ENCODE measurements around the gene NRF1. TPM values are rescaled to one million over a fixed set of nuclear protein-coding genes. Genes with fewer than 3 reads are reported as not detected.
"Not testable (repeated sequence)": the region's sequence is repeated elsewhere in the genome, so short reads cannot be mapped to it uniquely, and the experiment has no call there.

Gene NRF1
- total RNA-seq, 2 donors from 2014 or later, result 19.2 to 37.6 TPM

DNA sequence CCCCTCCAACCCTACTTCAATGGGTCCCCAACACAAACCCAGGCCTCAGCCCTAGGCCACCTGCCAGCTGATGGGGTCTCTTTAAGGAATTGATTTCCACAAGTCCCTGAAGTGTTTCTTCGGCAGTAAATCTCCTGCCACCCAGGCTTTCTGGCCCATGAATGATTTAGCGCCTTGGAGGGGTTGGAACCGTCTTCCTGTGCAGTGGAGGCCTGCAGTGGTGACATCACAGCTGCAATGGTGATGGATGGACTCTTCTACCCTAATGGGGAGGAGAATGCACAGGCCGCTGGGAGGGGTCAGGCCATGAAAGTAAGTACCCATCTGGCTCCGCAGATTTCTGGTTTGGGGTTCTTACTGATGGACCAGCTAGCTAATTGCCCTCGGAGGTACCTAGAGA, 177.5 kb downstream of the NRF1 start:
- no peak for DNase-seq (ENCODE audit: low spot score)
- Histone ChIP-seq H3K4me1 (ENCODE audit: control insufficient read depth in 1 of 2, low read depth in 2 of 2) (peaks cover 12 to 21% of the 10 kb centered on the region in 2 donors), H3K9me3 (no peaks in the 10 kb centered on the region), H3K36me3 (no peaks in the 10 kb centered on the region), H3K4me3 (no peak overlapping the region), H3K27ac (no peak overlapping the region), H3K27me3 (replicated peaks; ENCODE audit: insufficient read depth) (peaks cover 20% of the 10 kb centered on the region)
- ATAC-seq (ENCODE audit: insufficient number of reproducible peaks, low FRiP score, low read depth), result no peak
- no peak for TF ChIP-seq CTCF (IDR thresholded peaks at IDR 0.05)

DNA sequence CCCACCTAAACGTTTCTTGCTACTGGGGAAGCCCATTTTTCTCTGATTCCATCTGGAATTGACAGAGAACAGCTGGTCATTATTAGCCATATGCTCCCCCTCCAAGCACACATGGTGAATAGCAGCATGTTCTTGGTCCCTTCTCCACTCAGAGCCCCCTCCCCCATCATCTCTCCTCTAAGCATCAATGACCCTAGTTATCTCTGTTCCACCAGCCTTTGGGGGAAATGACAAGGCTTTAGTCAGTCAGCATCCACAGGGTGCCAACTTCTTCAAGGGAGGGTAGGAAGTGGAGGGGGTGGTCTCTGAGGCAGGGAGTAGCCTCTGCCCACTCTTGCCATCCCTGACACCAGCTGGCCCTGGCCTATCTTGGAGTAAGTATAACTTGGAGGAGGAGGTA, 178.1 kb downstream of the NRF1 start:
- H3K9me3 ChIP-seq, result no peaks in the 10 kb centered on the region
- DNase-seq (ENCODE audit: low spot score), result no peak
- H3K27ac ChIP-seq, result no peak overlapping the region
- H3K4me1 ChIP-seq (ENCODE audit: control insufficient read depth in 1 of 2, low read depth in 2 of 2), result peaks cover 7 to 15% of the 10 kb centered on the region in 2 donors
- H3K27me3 ChIP-seq (replicated peaks; ENCODE audit: insufficient read depth), result peaks cover 15% of the 10 kb centered on the region
- ATAC-seq (ENCODE audit: insufficient number of reproducible peaks, low FRiP score, low read depth), result no peak
- no peak overlapping the region for H3K4me3 ChIP-seq
- TF ChIP-seq CTCF (IDR thresholded peaks at IDR 0.05), result no peak
- H3K36me3 ChIP-seq, result no peaks in the 10 kb centered on the region

DNA sequence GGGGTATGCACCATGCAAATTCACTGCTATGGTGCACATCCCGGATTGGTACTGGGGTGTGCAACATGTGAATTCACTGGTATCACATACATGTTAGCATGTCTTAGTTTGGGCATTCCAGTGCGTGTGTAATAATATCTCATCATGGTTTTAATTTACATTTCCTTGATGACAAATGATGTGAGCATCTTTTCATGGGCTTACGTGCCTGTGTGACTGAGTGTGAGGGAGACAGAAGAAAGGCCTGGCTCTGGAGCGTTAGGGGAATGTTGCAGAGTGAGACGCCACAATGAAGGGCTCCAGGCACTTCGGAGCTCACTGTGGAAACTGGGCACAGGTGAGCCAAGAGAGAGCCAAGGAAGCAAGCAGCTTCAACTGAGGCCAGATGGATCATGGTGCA, 178.6 kb downstream of the NRF1 start:
- DNase-seq (ENCODE audit: low spot score) (no peak), ATAC-seq (ENCODE audit: insufficient number of reproducible peaks, low FRiP score, low read depth) (no peak)
- Histone ChIP-seq H3K9me3 (no peaks in the 10 kb centered on the region), H3K36me3 (no peaks in the 10 kb centered on the region), H3K27ac (no peak overlapping the region), H3K4me3 (no peak overlapping the region), H3K27me3 (replicated peaks; ENCODE audit: insufficient read depth) (peaks cover 10% of the 10 kb centered on the region), H3K4me1 (ENCODE audit: control insufficient read depth in 1 of 2, low read depth in 2 of 2) (peaks cover 4 to 10% of the 10 kb centered on the region in 2 donors)
- TF ChIP-seq CTCF (IDR thresholded peaks at IDR 0.05), result no peak

GRCh38 chr7:129792721-129793120, 181.2 kb downstream of the NRF1 start:
- H3K9me3 ChIP-seq, result no peaks in the 10 kb centered on the region
- no peaks in the 10 kb centered on the region for H3K36me3 ChIP-seq
- no peak overlapping the region for H3K4me3 ChIP-seq
- DNase-seq (ENCODE audit: low spot score), result no peak
- no peak for TF ChIP-seq CTCF (IDR thresholded peaks at IDR 0.05)
- ATAC-seq (ENCODE audit: insufficient number of reproducible peaks, low FRiP score, low read depth), result no peak
- no peak overlapping the region for H3K27ac ChIP-seq
- no peaks in the 10 kb centered on the region for H3K4me1 ChIP-seq (ENCODE audit: control insufficient read depth in 1 of 2, low read depth in 2 of 2)
- H3K27me3 ChIP-seq (replicated peaks; ENCODE audit: insufficient read depth), result no peaks in the 10 kb centered on the region

DNA sequence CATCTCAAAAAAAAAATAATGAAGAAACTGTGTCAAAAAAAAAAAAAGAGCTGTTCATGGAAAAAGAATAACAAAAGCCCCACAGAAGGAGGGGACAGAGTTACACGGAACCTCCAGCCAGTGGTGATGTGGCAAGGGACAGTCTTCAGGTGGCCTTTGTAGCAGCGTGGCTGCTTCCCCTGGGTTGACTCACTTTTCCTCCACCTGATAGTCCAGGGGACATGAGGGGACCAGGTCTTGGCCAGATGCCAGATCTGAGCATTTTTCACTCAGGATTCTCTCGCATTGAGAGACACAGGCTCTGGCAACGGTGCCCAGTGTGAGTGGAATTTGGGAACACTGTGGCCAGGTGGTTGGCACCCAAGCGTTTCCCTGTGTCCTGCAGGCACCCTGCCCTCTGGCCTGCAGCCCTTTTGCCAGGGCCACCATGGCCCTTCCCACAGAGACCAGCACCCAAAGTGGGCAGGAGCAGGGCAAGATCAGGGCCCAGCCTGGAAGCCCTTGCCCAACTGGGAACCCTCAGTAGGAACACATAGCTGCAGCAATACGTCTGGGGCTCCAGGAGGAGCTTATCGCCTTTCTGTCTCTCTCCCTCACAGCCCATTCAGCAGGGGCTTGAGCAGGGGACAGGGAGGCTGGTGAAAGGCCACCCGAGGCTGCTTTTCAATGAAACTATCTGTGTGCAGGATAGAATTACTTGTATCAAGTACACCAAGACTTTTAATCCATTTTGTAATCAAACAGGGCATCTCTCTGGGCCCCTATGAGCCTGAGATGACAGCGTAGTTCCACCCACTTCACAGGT, 182.2 kb downstream of the NRF1 start:
- Histone ChIP-seq H3K4me1 (ENCODE audit: control insufficient read depth in 1 of 2, low read depth in 2 of 2) (no peaks in the 10 kb centered on the region), H3K4me3 (no peak overlapping the region), H3K27me3 (replicated peaks; ENCODE audit: insufficient read depth) (no peaks in the 10 kb centered on the region), H3K27ac (no peak overlapping the region), H3K9me3 (no peaks in the 10 kb centered on the region), H3K36me3 (no peaks in the 10 kb centered on the region)
- DNase-seq (ENCODE audit: low spot score) (no peak), ATAC-seq (ENCODE audit: insufficient number of reproducible peaks, low FRiP score, low read depth) (no peak)
- no peak for TF ChIP-seq CTCF (IDR thresholded peaks at IDR 0.05)

GRCh38 chr7:129794461-129794860, 182.9 kb downstream of the NRF1 start:
- not testable (repeated sequence) for DNase-seq (ENCODE audit: low spot score); H3K36me3 ChIP-seq; H3K27ac ChIP-seq; H3K4me3 ChIP-seq; H3K9me3 ChIP-seq; H3K4me1 ChIP-seq (ENCODE audit: control insufficient read depth in 1 of 2, low read depth in 2 of 2); H3K27me3 ChIP-seq (replicated peaks; ENCODE audit: insufficient read depth); ATAC-seq (ENCODE audit: insufficient number of reproducible peaks, low FRiP score, low read depth)

Measured in thoracic aorta (tissue), 2 donors.